GM12878 (cell line): ENCODE data around the gene SUPT4H1. TPM values are rescaled to one million over a fixed set of nuclear protein-coding genes. Genes with fewer than 3 reads are reported as not detected.

Experiments
- FOXM1 ChIP-seq: IDR thresholded peaks from 2 replicates; pipeline ENCODE4 v1.6.1; 2012; ENCODE audit warnings: low read depth, mild to moderate bottlenecking, inconsistent platforms, low read length, moderate library complexity
- HDAC6 ChIP-seq: fragments of 200-600 bp; sonication (generic); IDR thresholded peaks from one replicate; pipeline ENCODE4 v1.8.0; 2017; ENCODE audit warnings: antibody characterized with exemption; ENCODE audit not compliant: unreplicated experiment
- MTA2 ChIP-seq: fragments of 450-650 bp; IDR thresholded peaks from 2 replicates; pipeline ENCODE4 v1.6.1; 2016; ENCODE audit warnings: low read depth, mild to moderate bottlenecking, moderate library complexity
- MTA3 ChIP-seq: IDR thresholded peaks from 2 replicates; pipeline ENCODE4 v1.6.1; 2012; ENCODE audit warnings: low read length, inconsistent platforms, borderline replicate concordance
- NBN ChIP-seq: fragments of 450-650 bp; IDR thresholded peaks from 2 replicates; pipeline ENCODE4 v1.6.1; 2016
- PML ChIP-seq: IDR thresholded peaks from 2 replicates; pipeline ENCODE4 v1.6.1; 2012; ENCODE audit warnings: low read length, inconsistent platforms
- POLR2AphosphoS5 ChIP-seq: IDR thresholded peaks from 2 replicates; pipeline ENCODE4 v1.6.1; 2011; ENCODE audit warnings: mild to moderate bottlenecking, low read length, inconsistent platforms
- RAD21 ChIP-seq: IDR thresholded peaks from 2 replicates; pipeline ENCODE4 v1.6.1; 2011; ENCODE audit warnings: mild to moderate bottlenecking, low read depth, low read length, moderate library complexity; ENCODE audit not compliant: insufficient read depth
- RBBP5 ChIP-seq: fragments of 200-600 bp; sonication (generic); conservative IDR thresholded peaks from 2 replicates; pipeline ENCODE4 v1.6.1; 2016
- RCOR1 ChIP-seq: conservative IDR thresholded peaks from 2 replicates; pipeline ENCODE4 v1.6.1; 2012; ENCODE audit warnings: low read depth, low read length, improper control_type of control experiment
- RUNX3 ChIP-seq: IDR thresholded peaks from 2 replicates; pipeline ENCODE4 v1.6.1; 2012; ENCODE audit warnings: low read length, inconsistent platforms
- SMAD1 ChIP-seq: fragments of 450-650 bp; IDR thresholded peaks from 2 replicates; pipeline ENCODE4 v1.6.1; 2018; ENCODE audit warnings: mild to moderate bottlenecking, low read depth; ENCODE audit not compliant: partially characterized antibody
- SMAD5 ChIP-seq: IDR thresholded peaks from 2 replicates; pipeline ENCODE4 v1.6.1; 2016; ENCODE audit warnings: antibody characterized with exemption, low read depth
- SMC3 ChIP-seq: IDR thresholded peaks from 2 replicates; pipeline ENCODE4 v1.6.1; 2011; ENCODE audit warnings: low read length, improper control_type of control experiment, borderline replicate concordance
- SPI1 ChIP-seq: IDR thresholded peaks from 2 replicates; pipeline ENCODE4 v1.6.1; 2011; ENCODE audit warnings: low read depth, mild to moderate bottlenecking, low read length, moderate library complexity, borderline replicate concordance; ENCODE audit not compliant: insufficient read depth
- WRNIP1 ChIP-seq: IDR thresholded peaks from 2 replicates; pipeline ENCODE4 v1.6.1; 2011; ENCODE audit warnings: low read depth, low read length, improper control_type of control experiment, borderline replicate concordance
- YBX1 ChIP-seq: fragments of 450-650 bp; IDR thresholded peaks from 2 replicates; pipeline ENCODE4 v1.6.1; 2016; ENCODE audit warnings: antibody characterized with exemption
- YY1 ChIP-seq: IDR thresholded peaks from 2 replicates; pipeline ENCODE4 v1.6.1; 2011; ENCODE audit warnings: low read depth, mild to moderate bottlenecking, low read length
- ZBED1 ChIP-seq: IDR thresholded peaks from 2 replicates; pipeline ENCODE4 v1.6.1; 2016; ENCODE audit warnings: borderline replicate concordance
- ZNF274 ChIP-seq: IDR thresholded peaks from one replicate; pipeline ENCODE4 v1.8.0; 2011; ENCODE audit not compliant: insufficient read length, insufficient read depth
- ZSCAN29 ChIP-seq: fragments of 450-650 bp; IDR thresholded peaks from 2 replicates; pipeline ENCODE4 v1.6.1; 2017; ENCODE audit warnings: mild to moderate bottlenecking, moderate library complexity
- polyA plus RNA-seq, 11 experiments: library from polyadenylated mRNA; depleted of rRNA in 4 of 11; unstranded in 6 of 11; stranded (reverse) in 5 of 11; fragments of >200 nt; fragmentation: Nextera tagmentation in 4 of 11; fragmentation: Illumina TruSeq in 1 of 11; extraction: Ambion mirVana in 4 of 11; extraction: Trizol in 1 of 11; gene quantifications; 1 replicate in 1 of 11; 2 replicates in 10 of 11; pipeline versions ENCODE4 v1.2.1 to v1.2.3, GENCODE V29; 2011 to 2016; ENCODE audit warnings: inconsistent platforms in 2 of 11, missing spikeins in 2 of 11, low read depth in 1 of 11
- total RNA-seq, 4 experiments: library from RNA; depleted of rRNA in 3 of 4; stranded (reverse); fragments of >200 nt in 3 of 4; fragmentation: Illumina TruSeq in 1 of 4; extraction: Trizol in 1 of 4; gene quantifications; 2 replicates each; pipeline versions ENCODE4 v1.2.1 to v1.2.3, GENCODE V29; 2013 to 2021
- TF ChIP-seq, protein P1 (sequence below): IDR thresholded peaks from 2 replicates; pipeline ENCODE4 v1.6.1; 2011; ENCODE audit warnings: mild to moderate bottlenecking, low read depth, low read length, moderate library complexity; ENCODE audit not compliant: insufficient replicate concordance
- TF ChIP-seq, protein P2 (sequence below): fragments of 450-650 bp; formaldehyde crosslinking; IDR thresholded peaks from 2 replicates; pipeline ENCODE4 v1.4.0; 2022; ENCODE audit warnings: mild to moderate bottlenecking, moderate library complexity
- TF ChIP-seq, protein P3 (sequence below): fragments of 450-650 bp; IDR thresholded peaks from 2 replicates; pipeline ENCODE4 v1.6.1; 2017; ENCODE audit warnings: mild to moderate bottlenecking, moderate library complexity

Gene SUPT4H1
- total and polyA plus RNA-seq, 10 of the 15 experiments (the other 5 are each of a cell fraction or from before 2014, with no cell fraction given): 83.8 to 293 (median 128) TPM

- TF ChIP-seq HDAC6 (no peak), FOXM1 (no peak), ZNF274 (no peak), ZBED1 (no peak; the same call in 1 of the 2 replicates), SMC3 (no peak), RCOR1 (no peak), POLR2AphosphoS5 (peak; percentile 32; the same call in 1 of the 2 replicates), WRNIP1 (no peak), MTA3 (no peak), RBBP5 (no peak), YBX1 (no peak), PML (no peak), SMAD1 (no peak), NBN (no peak), RAD21 (no peak), SMAD5 (no peak), SPI1 (no peak), YY1 (0 out of 2 replicates have a peak, but pooled peaks have one; percentile 5), MTA2 (no peak), RUNX3 (no peak), ZSCAN29 (no peak)
- TF ChIP-seq, protein P1, sequence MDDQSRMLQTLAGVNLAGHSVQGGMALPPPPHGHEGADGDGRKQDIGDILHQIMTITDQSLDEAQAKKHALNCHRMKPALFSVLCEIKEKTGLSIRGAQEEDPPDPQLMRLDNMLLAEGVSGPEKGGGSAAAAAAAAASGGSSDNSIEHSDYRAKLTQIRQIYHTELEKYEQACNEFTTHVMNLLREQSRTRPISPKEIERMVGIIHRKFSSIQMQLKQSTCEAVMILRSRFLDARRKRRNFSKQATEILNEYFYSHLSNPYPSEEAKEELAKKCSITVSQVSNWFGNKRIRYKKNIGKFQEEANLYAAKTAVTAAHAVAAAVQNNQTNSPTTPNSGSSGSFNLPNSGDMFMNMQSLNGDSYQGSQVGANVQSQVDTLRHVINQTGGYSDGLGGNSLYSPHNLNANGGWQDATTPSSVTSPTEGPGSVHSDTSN: no peak
- TF ChIP-seq, protein P2, sequence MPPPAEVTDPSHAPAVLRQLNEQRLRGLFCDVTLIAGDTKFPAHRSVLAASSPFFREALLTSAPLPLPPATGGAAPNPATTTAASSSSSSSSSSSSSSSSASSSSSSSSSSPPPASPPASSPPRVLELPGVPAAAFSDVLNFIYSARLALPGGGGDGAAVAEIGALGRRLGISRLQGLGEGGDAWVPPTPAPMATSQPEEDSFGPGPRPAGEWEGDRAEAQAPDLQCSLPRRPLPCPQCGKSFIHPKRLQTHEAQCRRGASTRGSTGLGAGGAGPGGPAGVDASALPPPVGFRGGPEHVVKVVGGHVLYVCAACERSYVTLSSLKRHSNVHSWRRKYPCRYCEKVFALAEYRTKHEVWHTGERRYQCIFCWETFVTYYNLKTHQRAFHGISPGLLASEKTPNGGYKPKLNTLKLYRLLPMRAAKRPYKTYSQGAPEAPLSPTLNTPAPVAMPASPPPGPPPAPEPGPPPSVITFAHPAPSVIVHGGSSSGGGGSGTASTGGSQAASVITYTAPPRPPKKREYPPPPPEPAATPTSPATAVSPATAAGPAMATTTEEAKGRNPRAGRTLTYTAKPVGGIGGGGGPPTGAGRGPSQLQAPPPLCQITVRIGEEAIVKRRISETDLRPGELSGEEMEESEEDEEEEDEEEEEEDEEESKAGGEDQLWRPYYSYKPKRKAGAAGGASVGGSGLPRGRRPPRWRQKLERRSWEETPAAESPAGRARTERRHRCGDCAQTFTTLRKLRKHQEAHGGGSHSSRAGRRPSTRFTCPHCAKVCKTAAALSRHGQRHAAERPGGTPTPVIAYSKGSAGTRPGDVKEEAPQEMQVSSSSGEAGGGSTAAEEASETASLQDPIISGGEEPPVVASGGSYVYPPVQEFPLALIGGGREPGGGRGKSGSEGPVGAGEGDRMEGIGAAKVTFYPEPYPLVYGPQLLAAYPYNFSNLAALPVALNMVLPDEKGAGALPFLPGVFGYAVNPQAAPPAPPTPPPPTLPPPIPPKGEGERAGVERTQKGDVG (CRISPR knock-in tag): no peak
- TF ChIP-seq, protein P3, sequence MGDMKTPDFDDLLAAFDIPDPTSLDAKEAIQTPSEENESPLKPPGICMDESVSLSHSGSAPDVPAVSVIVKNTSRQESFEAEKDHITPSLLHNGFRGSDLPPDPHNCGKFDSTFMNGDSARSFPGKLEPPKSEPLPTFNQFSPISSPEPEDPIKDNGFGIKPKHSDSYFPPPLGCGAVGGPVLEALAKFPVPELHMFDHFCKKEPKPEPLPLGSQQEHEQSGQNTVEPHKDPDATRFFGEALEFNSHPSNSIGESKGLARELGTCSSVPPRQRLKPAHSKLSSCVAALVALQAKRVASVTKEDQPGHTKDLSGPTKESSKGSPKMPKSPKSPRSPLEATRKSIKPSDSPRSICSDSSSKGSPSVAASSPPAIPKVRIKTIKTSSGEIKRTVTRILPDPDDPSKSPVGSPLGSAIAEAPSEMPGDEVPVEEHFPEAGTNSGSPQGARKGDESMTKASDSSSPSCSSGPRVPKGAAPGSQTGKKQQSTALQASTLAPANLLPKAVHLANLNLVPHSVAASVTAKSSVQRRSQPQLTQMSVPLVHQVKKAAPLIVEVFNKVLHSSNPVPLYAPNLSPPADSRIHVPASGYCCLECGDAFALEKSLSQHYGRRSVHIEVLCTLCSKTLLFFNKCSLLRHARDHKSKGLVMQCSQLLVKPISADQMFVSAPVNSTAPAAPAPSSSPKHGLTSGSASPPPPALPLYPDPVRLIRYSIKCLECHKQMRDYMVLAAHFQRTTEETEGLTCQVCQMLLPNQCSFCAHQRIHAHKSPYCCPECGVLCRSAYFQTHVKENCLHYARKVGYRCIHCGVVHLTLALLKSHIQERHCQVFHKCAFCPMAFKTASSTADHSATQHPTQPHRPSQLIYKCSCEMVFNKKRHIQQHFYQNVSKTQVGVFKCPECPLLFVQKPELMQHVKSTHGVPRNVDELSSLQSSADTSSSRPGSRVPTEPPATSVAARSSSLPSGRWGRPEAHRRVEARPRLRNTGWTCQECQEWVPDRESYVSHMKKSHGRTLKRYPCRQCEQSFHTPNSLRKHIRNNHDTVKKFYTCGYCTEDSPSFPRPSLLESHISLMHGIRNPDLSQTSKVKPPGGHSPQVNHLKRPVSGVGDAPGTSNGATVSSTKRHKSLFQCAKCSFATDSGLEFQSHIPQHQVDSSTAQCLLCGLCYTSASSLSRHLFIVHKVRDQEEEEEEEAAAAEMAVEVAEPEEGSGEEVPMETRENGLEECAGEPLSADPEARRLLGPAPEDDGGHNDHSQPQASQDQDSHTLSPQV: no peak
Observed at GRCh38 chr17:58335061-58335731, 16.8 kb downstream of the SUPT4H1 start (continued).
